ENCODE data around the gene PPP1R13L.
"Not testable (repeated sequence)": the region's sequence is repeated elsewhere in the genome, so short reads cannot be mapped to it uniquely, and the experiment has no call there.

The PPP1R13L gene

DNA sequence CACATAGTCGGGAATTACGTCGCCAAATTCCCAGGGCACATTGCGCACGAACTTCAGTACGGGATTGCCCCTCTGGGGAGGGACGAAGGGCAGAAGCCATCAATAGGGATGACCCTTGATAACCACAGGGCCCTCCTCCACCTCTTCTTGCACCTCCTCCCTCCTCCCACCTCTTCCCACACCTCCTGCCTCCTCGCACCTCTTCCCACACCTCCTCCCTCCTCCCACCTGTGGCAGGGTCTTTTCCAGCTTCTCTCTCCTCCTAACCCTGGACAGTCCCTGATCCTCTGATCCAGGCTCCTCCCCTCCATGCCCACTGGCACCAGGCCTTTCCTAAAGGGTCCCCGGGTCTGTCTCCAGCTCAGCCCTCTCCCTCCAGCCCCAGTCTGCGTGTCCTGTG lies 15.5 kb upstream of the PPP1R13L start:
- no peak for DNase-seq (ENCODE audit: low read depth)
- no peak overlapping the region for H3K4me3 ChIP-seq (ENCODE audit: low read length)
- TF ChIP-seq, protein P1, sequence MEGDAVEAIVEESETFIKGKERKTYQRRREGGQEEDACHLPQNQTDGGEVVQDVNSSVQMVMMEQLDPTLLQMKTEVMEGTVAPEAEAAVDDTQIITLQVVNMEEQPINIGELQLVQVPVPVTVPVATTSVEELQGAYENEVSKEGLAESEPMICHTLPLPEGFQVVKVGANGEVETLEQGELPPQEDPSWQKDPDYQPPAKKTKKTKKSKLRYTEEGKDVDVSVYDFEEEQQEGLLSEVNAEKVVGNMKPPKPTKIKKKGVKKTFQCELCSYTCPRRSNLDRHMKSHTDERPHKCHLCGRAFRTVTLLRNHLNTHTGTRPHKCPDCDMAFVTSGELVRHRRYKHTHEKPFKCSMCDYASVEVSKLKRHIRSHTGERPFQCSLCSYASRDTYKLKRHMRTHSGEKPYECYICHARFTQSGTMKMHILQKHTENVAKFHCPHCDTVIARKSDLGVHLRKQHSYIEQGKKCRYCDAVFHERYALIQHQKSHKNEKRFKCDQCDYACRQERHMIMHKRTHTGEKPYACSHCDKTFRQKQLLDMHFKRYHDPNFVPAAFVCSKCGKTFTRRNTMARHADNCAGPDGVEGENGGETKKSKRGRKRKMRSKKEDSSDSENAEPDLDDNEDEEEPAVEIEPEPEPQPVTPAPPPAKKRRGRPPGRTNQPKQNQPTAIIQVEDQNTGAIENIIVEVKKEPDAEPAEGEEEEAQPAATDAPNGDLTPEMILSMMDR (conservative IDR thresholded peaks at IDR 0.05; ENCODE audit: low read length): no peak

- TF ChIP-seq, protein P1 (conservative IDR thresholded peaks at IDR 0.05; ENCODE audit: low read length): no peak
- DNase-seq (ENCODE audit: low read depth): no peak
- H3K4me3 ChIP-seq (ENCODE audit: low read length): no peak overlapping the region
Measured at GRCh38 chr19:45419895-45420294, 15.0 kb upstream of the PPP1R13L start.

DNA sequence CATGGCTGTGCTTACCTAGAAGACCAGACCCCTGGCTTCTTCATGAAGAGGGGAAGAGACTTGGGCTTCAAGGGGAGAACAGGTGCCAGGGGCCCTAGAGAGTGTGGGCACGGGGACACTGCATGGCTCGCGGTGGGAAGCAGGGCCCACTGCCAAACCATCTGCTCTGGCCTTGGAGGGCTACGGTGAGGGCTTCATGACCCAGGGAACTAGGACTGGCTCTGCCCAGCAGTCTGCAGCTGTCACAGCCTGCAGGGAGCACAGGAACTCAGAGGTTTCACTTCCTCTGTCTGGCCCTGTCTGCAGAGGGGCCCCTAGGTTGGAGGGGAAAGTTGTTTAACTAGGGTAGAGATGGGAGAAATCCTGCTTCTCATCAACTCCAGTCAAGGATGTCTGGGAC lies 14.5 kb upstream of the PPP1R13L start:
- DNase-seq (ENCODE audit: low read depth): no peak
- TF ChIP-seq, protein P1 (conservative IDR thresholded peaks at IDR 0.05; ENCODE audit: low read length): no peak
- no peak overlapping the region for H3K4me3 ChIP-seq (ENCODE audit: low read length)

DNA sequence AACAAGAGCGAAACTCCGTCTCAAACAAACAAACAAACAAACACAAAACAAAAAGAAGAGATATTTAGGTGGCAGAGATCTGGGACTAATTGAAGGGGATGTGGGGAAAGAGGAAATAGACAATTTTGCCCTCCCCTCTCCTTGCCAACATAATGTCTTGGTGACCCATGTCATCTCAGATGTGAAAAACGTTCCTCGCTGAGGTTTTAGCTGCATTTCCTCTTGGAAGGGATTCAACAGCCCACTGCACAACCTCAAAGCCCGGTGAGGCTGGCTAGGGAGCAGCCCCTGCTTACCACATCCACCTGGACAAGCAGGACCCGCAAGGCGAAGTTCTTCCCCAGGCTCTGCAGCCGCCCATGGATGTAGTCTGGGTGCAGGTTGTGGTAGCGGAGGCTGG lies 13.9 kb upstream of the PPP1R13L start:
- TF ChIP-seq, protein P1 (conservative IDR thresholded peaks at IDR 0.05; ENCODE audit: low read length): no peak
- no peak for DNase-seq (ENCODE audit: low read depth)
- no peak overlapping the region for H3K4me3 ChIP-seq (ENCODE audit: low read length)

DNA sequence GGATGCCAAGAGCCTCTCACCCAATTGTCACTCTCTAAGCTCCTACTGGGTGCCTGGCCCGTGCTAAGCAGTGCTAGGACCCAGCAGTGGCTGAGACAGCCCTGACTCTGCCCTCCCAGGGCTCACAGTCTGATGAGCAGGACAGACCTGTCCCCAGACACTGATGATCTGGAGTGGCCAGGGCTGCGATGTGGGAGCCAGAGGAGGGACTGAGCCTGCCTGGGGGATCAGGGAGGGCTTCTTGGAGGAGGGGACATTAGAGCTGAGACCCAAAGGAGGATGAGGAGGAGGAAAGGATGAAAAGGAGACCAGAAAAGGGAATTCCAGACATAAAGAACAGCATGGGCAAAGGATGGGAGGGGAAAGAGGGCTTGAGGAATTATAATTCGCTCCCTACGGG lies 12.3 kb upstream of the PPP1R13L start:
- DNase-seq (ENCODE audit: low read depth): no peak
- TF ChIP-seq, protein P1 (conservative IDR thresholded peaks at IDR 0.05; ENCODE audit: low read length): no peak
- no peak overlapping the region for H3K4me3 ChIP-seq (ENCODE audit: low read length)

DNA sequence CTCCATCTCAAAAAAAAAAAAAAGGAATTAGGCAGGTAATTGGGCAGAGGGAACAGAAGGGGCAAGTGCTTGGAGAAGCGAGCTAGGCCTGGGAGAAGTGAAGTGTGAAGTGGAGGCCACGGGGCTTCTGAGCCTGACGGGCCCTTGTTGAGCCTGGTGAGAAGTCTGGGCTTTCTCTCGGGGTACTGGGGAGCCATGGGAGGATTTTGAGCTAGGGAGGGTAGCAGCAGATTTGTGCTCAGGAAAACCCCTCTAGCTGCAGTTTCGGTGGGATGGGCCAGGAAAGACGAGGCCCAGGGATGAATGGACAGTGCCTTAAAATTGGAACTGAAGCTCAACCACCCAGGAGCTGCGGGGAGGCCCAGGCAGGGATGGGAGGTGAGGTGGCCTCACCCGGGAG lies 9.6 kb upstream of the PPP1R13L start:
- no peak for DNase-seq (ENCODE audit: low read depth)
- TF ChIP-seq, protein P1 (conservative IDR thresholded peaks at IDR 0.05; ENCODE audit: low read length): no peak
- no peak overlapping the region for H3K4me3 ChIP-seq (ENCODE audit: low read length)

DNA sequence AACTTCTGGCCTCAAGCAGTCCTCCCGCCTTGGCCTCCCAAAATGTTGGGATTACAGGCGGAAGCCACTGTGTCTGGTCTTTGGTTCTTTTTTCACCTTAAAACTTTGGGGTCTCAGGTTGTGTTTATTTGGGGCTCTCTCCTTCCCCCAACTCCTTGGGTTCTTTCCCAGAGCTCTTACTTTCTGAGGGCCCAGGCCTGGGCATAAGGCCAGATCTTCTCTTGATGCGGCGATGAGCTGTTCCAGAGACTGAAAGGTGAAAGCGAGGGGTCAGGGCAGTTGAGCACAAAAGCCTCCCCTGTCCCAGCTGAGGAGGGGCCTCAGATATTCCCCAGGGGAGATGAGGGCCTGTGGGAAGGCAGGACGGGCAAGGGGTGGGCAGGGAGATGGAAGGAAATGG lies 8.6 kb upstream of the PPP1R13L start:
- TF ChIP-seq, protein P1 (conservative IDR thresholded peaks at IDR 0.05; ENCODE audit: low read length): no peak
- DNase-seq (ENCODE audit: low read depth): no peak
- H3K4me3 ChIP-seq (ENCODE audit: low read length): no peak overlapping the region

- not testable (repeated sequence) for DNase-seq (ENCODE audit: low read depth); H3K4me3 ChIP-seq (ENCODE audit: low read length)
Measured at GRCh38 chr19:45410330-45410729, 5.5 kb upstream of the PPP1R13L start.

All from AG10803 (cell line).